Ishikawa (cell line): ENCODE data around the gene TRAF1.

Source experiments
- CEBPB ChIP-seq: IDR thresholded peaks from 2 replicates; pipeline ENCODE4 v1.6.1; 2012
- CREB1 ChIP-seq: IDR thresholded peaks from 2 replicates; pipeline ENCODE4 v1.6.1; 2012; ENCODE audit warnings: low read depth
- EGR1 ChIP-seq: IDR thresholded peaks from 2 replicates; pipeline ENCODE4 v1.6.1; 2012
- EP300 ChIP-seq: IDR thresholded peaks from 2 replicates; pipeline ENCODE4 v1.6.1; 2012; ENCODE audit warnings: borderline replicate concordance
- FOXM1 ChIP-seq: IDR thresholded peaks from 2 replicates; pipeline ENCODE4 v1.6.1; 2012; ENCODE audit warnings: low read depth, borderline replicate concordance
- MAX ChIP-seq: IDR thresholded peaks from 2 replicates; pipeline ENCODE4 v1.6.1; 2012
- NFIC ChIP-seq: IDR thresholded peaks from 2 replicates; pipeline ENCODE4 v1.6.1; 2012
- RAD21 ChIP-seq: IDR thresholded peaks from 2 replicates; pipeline ENCODE4 v1.6.1; 2012; ENCODE audit warnings: low read depth
- REST ChIP-seq: IDR thresholded peaks from 2 replicates; pipeline ENCODE4 v1.6.1; 2012; ENCODE audit warnings: low read depth, mild to moderate bottlenecking
- TAF1 ChIP-seq: IDR thresholded peaks from 2 replicates; pipeline ENCODE4 v1.6.1; 2012; ENCODE audit warnings: low read depth, mild to moderate bottlenecking
- TCF12 ChIP-seq: IDR thresholded peaks from 2 replicates; pipeline ENCODE4 v1.6.1; 2012; ENCODE audit warnings: low read depth
- TEAD4 ChIP-seq: IDR thresholded peaks from 2 replicates; pipeline ENCODE4 v1.6.1; 2012
- YY1 ChIP-seq: IDR thresholded peaks from 2 replicates; pipeline ENCODE4 v1.6.1; 2012; ENCODE audit warnings: low read depth
- ZBTB7A ChIP-seq: IDR thresholded peaks from 2 replicates; pipeline ENCODE4 v1.6.1; 2012; ENCODE audit warnings: low read depth
- TF ChIP-seq, protein P1 (sequence below): IDR thresholded peaks from 2 replicates; pipeline ENCODE4 v1.6.1; 2012

Gene TRAF1

DNA sequence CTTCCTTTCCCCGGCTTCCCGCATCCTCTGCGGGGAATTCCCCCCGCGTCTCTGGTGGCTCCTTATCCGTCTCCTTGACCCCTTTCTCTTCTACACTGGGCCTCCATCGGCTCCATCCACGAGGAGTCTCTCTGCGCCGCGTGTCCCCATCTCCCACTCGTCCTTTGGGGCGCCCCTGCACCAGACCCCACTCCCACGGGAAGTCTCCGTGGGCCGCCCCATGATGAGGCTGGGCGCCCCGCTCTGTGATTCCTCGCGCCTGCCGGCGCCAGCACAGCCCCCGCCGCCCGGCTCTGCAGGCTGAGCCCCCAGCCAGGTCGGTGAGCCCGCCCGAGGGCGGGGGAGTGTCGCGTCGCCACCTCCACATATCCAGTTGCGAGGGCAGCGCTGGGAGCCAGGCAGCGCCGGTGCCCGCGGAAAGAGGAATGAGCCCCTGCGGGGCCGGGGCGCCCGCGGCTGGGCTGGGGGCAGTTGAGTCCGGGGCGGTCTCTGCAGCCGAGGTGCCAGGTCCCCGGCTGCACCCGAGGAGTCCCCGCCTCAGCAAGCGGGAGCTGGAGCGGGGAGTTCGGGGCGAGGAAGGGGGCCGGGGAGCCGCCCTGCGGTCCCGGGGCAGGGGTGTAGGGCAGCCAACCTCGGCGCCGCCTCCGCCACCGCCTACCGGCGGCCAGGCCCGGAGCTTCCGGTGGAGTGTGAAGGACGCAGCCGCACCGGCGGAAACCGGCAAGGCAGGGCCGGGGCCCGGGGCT lies 2.1 kb upstream of the TRAF1 start:
- TF ChIP-seq YY1 (0 out of 2 replicates have a peak, but pooled peaks have one; percentile 8), RAD21 (no peak), MAX (no peak; the same call in 1 of the 2 replicates), TCF12 (peak; percentile 24; the same call in 1 of the 2 replicates), TEAD4 (no peak), EP300 (no peak), ZBTB7A (peak; percentile 95), REST (no peak), CEBPB (no peak), TAF1 (peak; percentile 75), FOXM1 (no peak), NFIC (0 out of 2 replicates have a peak, but pooled peaks have one; percentile 22), CREB1 (0 out of 2 replicates have a peak, but pooled peaks have one; percentile 8), EGR1 (no peak)
- TF ChIP-seq, protein P1, sequence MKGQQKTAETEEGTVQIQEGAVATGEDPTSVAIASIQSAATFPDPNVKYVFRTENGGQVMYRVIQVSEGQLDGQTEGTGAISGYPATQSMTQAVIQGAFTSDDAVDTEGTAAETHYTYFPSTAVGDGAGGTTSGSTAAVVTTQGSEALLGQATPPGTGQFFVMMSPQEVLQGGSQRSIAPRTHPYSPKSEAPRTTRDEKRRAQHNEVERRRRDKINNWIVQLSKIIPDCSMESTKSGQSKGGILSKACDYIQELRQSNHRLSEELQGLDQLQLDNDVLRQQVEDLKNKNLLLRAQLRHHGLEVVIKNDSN = no peak

GRCh38 chr9:120928015-120928482 lies 1.5 kb upstream of the TRAF1 start:
- TF ChIP-seq MAX = no peak

DNA sequence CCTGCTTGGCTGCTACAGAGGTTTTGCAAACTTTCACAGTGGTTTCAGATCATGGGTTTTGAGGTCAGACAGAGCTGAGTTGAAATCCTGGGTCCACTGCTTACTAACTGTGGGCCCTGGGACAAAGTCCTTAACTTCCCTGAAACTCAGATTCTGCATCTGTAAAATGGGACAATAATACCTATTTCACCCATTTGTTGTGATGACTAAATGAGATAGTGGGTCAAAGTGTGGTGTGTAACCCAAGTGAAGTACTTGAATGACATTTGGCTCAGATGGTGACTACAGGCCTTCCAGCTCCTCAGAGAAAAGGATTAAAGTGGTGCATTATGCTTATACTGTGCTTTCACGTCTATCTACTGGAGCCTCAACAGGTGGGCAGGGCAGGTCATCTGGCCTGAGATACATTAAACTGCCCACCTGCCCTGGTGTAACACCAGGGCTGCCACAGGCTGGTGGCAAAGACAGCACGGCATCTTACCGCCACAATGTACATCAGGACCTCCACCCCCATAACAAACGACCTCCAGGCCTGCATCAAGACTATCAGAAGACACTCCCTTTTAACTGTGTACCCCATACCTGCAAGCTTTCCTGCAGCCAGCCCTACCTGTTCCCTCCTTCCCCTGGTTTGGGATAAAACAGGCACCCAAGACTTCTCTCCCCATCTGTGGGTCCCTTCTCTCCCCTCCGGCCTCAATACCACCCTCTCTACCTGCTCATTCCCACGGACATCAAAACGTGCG lies 846 bp upstream of the TRAF1 start:
- TF ChIP-seq RAD21 = no peak
- TF ChIP-seq, protein P1 = no peak
- no peak for TF ChIP-seq TCF12
- no peak for TF ChIP-seq MAX
- no peak for TF ChIP-seq ZBTB7A
- TF ChIP-seq FOXM1 = no peak

GRCh38 chr9:120925535-120926396 lies 830 bp downstream of the TRAF1 start:
- no peak for TF ChIP-seq ZBTB7A
- no peak for TF ChIP-seq EP300
- no peak for TF ChIP-seq RAD21
- no peak for TF ChIP-seq TCF12
- no peak for TF ChIP-seq YY1
- no peak for TF ChIP-seq TAF1
- no peak for TF ChIP-seq MAX
- TF ChIP-seq CEBPB = no peak

DNA sequence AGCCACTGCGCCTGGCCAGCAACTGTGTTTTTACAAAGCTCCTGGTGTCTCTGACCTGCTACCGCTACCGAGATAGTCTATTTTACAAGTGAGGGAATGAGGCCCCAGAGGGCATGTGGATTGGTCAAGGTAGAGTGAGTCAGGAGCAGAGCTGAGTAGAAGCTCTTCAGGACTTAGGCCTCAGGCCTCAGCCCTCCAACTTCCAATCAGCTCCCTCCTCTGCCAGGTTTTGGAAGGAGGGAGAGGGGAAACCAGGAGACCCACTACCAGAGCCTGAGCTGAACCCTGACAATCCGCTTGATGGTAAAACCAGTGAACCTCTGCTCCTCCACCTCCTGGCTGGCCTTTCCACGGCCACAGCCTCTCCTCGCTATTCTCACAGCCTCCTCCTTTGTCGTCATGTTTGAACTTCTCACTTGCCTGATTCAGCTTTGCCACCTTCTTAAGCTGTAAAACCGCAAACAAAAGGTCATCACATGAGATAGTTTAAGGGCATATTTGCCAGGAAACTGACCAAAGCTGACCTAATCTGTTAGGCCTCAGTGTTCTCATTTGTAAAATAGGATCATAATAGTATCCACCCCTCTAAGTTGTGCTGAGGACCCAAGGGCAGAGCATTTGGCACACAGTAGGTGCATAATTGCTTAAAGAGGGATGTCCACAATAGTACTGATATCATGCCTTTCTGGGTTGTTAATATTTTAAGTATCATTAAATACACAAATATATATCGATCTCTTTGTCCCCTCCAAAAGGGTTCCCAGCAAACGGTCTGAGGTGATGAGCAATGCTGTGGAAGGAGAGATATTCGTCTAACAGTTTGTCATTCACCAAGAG lies 1.7 kb downstream of the TRAF1 start:
- no peak for TF ChIP-seq TCF12
- no peak for TF ChIP-seq REST
- TF ChIP-seq CREB1 = no peak
